SK-N-DZ (cell line): ENCODE measurements around the gene FRAS1.
"Not testable (repeated sequence)": the region's sequence is repeated elsewhere in the genome, so short reads cannot be mapped to it uniquely, and the experiment has no call there.

Source experiments
- DNase-seq: peaks from one replicate; pipeline ENCODE4 v3.0.0-alpha.2; 2015; ENCODE audit warnings: low spot score

FRAS1 gene

GRCh38 chr4:78432896-78433295, 375.8 kb downstream of the FRAS1 start:
- DNase-seq: no peak

GRCh38 chr4:78437608-78438088, 380.5 kb downstream of the FRAS1 start:
- no peak for DNase-seq

- no peak for DNase-seq
Observed at GRCh38 chr4:78439328-78439727, 382.2 kb downstream of the FRAS1 start.

- DNase-seq: peak; percentile 11
Observed at GRCh38 chr4:78441756-78442155, 384.6 kb downstream of the FRAS1 start.

- no peak for DNase-seq
Observed at GRCh38 chr4:78446619-78447018, 389.5 kb downstream of the FRAS1 start.

DNA sequence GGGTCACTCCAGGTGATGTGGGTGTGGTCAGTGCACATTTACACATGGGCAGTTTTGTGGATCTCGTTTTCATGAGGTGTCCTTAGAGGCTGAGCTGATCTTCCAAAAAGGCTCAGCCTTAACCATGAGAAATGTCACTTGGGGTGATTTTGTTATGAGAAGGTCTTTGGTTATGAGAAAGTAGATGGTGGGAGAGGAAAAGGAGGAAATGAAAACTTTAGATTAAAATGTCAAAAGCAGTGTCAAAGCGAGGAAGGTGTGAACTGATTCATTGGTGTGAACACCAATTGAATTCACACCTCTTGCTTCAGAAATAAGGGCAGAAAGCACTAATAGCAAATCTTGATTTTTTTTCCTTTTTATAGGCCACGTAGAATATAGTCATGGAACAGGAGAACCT, 394.3 kb downstream of the FRAS1 start:
- DNase-seq: no peak

DNA sequence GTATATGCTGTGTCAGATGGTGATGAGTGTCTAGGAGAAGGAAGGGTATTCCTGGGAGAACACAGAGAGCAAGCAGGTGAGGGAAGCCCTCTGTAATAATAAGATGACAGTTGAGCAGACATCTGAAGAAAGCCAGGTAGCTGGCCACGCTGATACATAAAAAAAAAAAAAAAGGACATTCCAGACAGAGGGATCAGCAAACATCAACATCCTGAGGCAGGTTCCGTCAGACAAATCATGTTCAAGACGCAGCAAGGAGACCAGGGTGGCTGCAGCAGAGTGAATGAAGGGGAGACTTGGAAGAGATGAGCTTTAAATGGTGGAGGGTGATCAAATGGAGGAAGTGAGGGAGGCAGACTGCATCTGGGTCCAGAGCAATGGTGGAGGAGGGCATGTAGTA, 396.9 kb downstream of the FRAS1 start:
- no peak for DNase-seq

- no peak for DNase-seq
Observed at GRCh38 chr4:78457751-78458150, 400.6 kb downstream of the FRAS1 start.

DNA sequence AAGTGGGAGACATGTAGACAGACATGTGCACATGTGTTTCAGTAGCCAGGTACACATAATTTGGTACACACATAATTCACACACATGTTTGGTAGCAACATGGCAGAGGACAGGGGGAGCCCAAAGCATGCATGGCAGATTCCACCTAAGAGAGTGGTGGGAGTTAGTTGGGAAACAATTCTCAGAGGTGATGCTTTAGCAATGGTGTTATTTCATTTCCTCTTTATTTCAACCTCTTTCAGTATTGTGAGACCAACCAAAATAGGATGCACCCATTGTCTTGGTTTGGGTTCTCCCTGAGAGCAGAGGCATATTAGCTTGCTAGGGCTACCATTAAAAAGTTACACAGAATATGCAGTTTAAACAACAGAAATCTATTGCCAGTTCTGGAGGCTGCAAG, 402.2 kb downstream of the FRAS1 start:
- DNase-seq: no peak

GRCh38 chr4:78460368-78460767, 403.2 kb downstream of the FRAS1 start:
- DNase-seq: no peak

DNA sequence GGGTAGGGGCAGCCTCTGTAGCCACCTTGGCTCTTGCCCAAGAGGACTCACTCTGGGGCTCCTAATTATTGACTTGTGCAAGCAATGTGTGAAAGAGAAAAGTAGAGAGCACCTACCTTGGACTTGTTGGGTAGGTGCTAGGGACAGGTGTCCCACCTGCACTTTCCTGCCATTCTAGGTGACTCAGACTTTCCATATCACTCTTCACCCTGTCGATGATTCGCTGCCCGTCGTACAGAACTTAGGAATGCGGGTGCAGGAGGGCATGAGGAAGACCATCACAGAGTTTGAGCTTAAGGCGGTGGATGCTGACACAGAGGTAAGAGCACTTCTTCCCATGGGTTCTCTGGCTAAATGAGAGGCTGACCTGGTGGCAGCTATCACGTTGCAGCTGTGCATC, 407.1 kb downstream of the FRAS1 start:
- DNase-seq: no peak

- not testable (repeated sequence) for DNase-seq
Observed at GRCh38 chr4:78467223-78467622, 410.1 kb downstream of the FRAS1 start.

DNA sequence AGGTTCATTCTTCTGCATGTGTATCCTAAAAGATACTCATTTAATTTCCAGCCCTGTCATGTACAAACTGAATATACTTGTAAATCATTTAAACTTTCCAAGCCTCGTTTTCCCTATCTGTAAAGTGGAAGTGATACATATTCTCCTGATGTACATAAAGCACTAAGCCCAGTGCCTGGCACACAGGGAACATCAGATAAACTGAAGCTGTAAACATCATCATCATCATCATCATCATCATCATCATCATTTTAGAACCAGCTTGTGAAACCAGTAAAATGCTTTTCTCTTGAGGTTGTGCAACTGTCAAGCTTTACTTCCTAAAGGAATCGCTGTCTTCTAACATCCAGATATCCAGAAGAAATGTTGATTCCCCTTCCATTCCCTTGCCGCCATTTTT, 411.1 kb downstream of the FRAS1 start:
- no peak for DNase-seq

- no peak for DNase-seq
Observed at GRCh38 chr4:78476108-78476704, 419.1 kb downstream of the FRAS1 start.

DNA sequence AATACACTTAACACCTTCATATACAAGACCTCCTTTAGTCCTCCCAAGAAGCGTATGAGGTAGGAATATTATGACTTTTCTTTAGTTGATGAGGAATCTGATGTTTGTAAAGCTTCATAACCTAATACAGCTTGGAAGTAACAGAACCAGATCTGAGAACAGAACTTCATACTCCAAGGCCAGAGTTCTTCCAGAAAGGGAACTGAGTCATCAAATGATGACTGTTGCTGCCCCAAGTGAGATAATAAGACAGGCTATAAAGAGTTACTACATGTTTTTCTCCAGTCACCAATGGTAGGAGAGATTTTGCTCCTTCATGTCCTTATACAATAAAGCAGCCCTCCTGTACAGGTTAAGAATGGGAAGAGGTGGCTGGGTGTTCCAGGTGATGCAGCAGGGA, 420.2 kb downstream of the FRAS1 start:
- no peak for DNase-seq

DNA sequence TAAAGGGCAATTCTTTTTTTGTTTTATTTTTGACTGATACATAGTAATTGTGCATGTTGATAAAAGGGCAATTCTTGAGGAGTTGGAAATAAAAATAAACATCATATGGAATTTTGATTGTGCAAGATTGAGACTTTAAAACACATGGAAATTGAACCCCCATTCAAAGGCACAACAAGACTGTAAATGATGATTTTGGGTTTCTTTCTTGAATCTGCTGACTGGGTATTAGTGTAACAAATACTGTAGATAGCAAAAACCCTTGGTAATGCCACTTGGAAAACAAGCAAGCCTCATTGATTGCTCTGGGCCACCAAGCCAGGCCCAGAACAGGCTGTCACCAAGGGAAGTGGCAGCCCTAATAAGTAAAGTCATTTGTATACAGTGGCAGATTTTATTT, 421.4 kb downstream of the FRAS1 start:
- no peak for DNase-seq

DNA sequence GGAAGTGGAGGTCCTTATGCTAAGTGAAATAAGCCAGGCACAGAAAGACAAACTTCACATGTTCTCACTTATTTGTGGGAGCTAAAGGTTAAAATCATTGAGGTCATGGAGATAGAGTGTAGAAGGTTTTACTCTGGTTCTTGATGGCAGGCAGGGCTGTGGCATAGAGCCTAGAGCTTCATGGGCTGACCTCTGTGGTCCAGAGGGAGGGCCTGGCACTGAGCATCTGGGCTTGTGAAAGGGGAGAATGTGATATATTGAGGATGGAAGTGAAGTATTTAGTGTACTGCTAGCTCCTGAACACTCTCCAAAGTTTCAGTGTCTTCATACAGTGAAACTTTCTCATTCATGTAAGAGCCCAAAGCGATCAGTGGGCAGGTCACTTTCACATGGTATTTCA, 423.2 kb downstream of the FRAS1 start:
- no peak for DNase-seq

GRCh38 chr4:78481180-78481579, 424.1 kb downstream of the FRAS1 start:
- no peak for DNase-seq

- DNase-seq: no peak
Observed at GRCh38 chr4:78482281-78482680, 425.2 kb downstream of the FRAS1 start.

DNA sequence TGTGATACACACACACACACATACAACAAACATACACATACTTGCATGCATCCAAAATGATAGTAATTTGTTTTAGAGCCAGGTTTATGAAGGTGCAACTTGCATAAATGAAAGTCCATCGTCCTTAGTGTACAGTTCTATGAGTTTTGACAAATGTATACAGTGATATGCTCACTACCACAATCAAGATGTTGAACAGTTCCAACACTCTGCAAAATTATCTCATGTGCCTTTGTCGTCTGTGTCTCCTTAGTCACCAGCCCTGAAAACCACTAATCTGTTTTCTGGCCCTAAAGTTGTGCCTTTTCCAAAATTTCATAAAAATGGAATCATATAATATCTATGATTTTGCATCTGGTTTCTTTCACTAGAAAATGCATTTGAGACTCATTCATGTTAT, 426.7 kb downstream of the FRAS1 start:
- no peak for DNase-seq

GRCh38 chr4:78484574-78484973, 427.5 kb downstream of the FRAS1 start:
- DNase-seq: no peak

DNA sequence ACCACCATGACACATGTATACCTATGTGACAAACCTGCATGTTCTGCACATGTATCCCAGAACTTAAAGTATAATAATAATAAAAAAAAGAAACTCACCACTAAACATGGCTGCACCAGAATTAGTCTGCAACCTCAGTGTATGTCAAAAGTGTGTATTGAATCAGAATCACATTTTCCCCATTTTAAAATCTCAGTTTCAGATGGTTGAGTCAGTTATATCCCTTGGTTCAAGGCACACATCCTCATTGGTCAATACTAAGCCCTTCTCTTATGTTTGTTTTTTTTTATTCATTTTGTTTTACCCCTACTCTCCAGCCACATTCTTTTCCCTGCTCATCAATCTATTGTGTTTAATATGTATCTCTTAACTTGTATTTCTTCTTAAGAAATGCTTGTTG, 436.6 kb downstream of the FRAS1 start:
- no peak for DNase-seq

GRCh38 chr4:78496021-78496643, 439.0 kb downstream of the FRAS1 start:
- DNase-seq: no peak

- DNase-seq: not testable (repeated sequence)
Observed at GRCh38 chr4:78506260-78506659, 449.1 kb downstream of the FRAS1 start.
